SKM-1 treated with dmso at 0.1 percent for 144 hours (cell line): ENCODE results near the gene HAGH.
"Not testable (repeated sequence)": the region's sequence is repeated elsewhere in the genome, so short reads cannot be mapped to it uniquely, and the experiment has no call there.

Experiments
- DNase-seq: peaks from one replicate; lab custom pipeline; 2025; ENCODE audit not compliant: unreplicated experiment; lab: John Stamatoyannopoulos, UW

The HAGH gene

DNA sequence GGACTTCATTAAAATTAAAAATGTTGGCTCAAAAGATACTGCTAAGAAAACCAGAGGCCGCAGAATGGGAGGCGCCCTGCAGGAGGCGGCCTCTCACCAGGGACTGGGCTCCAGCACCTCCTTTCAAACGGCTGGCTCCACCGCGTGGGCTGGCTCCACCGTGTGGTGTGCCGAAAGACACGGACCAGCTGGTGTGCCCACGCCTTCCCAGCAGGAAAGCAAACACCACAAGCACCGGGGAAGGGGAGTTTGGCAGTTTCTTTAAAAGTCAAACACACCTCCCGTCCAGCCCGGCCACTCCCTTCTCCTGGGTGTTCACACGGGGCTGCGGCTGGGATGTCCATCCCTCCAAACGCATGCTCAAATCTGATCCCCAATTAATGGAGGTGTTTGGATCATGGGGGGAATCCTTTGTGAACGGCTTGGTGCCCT lies 13.9 kb downstream of the HAGH start:
- no peak for DNase-seq

GRCh38 chr16:1810536-1810935 lies 16.1 kb downstream of the HAGH start:
- no peak for DNase-seq

- DNase-seq: no peak
These were observed 16.5 kb downstream of the HAGH start for GRCh38 chr16:1810106-1810505.

GRCh38 chr16:1809281-1809801 lies 17.3 kb downstream of the HAGH start:
- no peak for DNase-seq

DNA sequence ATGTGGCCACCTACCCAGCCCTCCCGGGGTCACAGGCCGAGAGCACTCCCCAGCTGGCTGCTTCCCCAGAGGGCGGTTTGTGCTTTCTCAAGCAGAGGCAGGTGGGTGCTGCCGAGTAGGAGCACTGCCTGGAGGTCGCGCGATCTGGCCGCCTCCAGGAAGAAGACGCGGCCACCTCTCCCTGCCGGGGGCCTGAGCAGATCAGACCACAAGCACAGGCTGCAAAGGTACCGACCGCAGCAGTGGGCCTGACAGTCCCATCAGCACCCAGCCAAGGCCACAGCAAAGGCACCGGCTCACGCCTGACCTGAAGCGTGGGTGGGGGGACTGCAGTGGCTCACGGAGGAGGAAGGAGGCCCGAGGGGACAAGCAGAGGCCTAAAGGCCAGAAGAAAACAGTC lies 17.9 kb downstream of the HAGH start:
- no peak for DNase-seq

GRCh38 chr16:1807626-1808025 lies 19.0 kb downstream of the HAGH start:
- DNase-seq: no peak

DNA sequence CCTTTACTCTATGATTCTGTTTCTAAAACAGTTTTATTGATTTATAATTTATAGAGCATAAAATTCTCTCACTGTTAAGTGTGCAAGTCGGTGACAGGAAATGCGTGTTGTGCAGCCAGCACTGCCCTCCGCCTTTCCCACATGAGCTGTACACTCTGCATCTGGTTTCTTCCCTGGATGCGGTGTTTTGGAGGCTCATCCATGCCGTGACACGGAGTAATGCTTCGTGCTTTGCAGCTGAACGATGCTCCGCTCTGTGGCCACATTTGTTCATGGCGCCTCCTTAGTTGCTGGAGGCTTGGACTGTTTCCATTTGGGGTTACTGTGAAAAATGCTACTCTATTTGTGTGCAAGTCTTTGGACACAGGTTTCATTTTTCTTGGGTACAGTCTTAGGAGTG lies 25.9 kb downstream of the HAGH start:
- no peak for DNase-seq

- not testable (repeated sequence) for DNase-seq
These were observed 27.4 kb downstream of the HAGH start for GRCh38 chr16:1799263-1799662.

- DNase-seq: no peak
These were observed 31.5 kb downstream of the HAGH start for GRCh38 chr16:1794908-1795666.

- DNase-seq: no peak
These were observed 32.3 kb downstream of the HAGH start for GRCh38 chr16:1794221-1794871.

GRCh38 chr16:1793578-1794220 lies 32.9 kb downstream of the HAGH start, which contains the start of gene IGFALS:
IGFALS (minus strand) TSS chr16:1793705; CDS start chr16:1793652, 53 bp downstream.
- DNase-seq: no peak

DNA sequence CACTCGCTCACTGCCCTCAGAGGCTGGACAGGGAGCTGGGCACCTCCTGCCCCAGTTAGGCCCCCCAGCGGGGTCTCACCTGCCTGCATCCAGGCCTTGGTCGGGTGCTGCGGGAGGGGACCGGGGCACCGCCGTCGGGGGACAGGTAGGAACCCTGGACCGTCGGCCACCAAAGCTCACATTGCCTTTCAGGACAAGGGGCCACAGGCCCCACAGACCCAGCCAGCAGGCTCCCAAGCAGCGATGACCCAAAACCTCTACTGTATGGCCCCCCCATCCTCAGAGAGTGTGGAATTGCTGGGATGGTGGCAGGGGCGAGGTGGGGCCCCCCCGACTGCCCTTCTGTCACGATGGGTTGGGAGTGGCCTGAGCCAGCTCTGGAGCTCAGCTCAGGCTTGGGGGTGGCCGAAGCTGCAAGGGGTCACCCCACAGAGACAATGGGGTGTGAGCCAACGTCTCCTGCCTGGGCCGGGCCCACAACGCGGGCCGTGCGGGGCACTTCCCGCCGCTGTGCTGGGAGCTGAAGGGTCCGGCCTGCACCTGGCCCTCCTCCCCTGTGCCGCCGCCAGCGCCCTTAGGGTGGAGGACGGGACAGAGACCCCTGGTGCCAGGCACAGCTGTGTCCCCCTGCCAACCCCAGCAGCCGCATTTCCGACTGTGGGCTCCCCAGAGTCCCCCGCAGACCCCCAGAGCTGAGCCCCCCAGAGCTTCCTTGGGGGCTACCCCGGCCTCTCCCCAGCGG lies 33.6 kb downstream of the HAGH start:
- no peak for DNase-seq

DNA sequence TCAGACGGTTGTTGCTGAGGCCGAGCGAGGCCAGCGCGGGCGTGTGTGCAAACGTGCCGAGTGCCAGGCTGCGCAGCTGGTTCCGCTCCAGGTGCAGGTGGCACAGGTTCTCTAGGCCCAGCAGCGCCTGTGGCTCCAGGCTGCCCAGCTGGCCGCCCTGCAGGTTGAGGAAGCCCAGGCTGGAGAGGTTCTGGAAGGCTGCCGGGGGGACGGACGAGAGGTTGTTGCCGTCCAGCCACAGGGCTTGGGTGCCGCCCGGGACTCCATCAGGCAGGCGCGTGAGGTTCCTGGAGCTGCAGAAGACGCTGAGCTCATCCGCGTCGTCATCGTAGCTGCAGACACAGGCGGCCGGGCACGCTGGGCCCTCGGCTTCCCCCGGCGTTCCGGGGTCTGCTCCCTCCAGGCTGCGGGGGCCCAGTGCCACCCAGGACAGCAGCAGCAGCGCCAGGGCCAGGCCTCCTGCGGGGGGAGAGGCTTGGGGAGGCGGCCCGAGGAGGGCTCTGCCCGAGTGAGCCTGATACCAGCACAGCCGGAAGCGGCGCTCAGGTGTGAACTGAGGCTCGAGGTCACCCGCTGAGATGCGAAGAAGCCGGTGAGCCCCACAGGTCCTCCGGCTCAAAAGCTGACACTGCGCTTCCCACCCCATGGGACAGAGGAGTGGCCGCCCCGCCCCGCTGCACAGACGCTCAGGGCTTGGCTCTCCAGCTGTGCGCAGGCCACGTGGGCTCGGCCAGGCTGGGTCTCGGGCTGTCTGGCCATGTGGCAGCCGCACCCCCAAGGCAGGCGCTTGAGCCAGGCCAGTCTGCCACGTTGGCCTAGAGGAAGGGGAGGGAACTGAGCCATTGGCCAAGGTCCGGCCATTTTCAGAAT lies 34.4 kb downstream of the HAGH start:
- no peak for DNase-seq

DNA sequence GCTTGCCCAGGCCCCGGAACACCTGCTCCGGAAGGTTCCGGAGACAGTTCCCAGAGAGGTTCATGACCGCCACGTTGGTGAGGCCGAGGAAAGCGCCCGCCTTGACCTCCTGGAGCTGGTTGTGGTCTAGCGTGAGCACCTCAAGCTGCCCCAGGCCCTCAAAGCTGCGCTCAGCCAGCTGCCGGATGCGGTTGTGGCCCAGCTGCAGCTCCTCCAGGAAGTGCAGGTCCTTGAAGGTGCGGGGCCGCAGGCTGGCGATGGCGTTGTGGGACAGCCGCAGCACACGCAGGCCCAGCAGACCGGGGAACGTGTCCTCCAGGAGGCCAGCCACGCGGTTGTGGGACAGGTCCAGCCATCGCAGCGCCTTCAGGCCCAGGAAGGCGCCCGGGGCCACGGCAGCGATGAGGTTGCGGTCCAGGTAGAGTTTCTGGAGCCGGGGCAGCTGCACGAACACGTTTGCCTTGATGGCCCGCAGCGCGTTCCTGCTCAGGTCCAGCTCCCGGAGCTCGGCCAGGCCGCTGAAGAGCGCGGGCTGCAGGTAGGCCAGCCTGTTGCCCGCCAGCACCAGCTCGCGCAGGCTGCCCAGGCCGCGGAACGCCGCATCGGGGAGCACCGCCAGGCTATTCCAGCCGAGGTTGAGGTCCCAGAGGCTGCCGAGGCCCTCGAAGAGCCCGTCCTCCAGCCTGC lies 35.2 kb downstream of the HAGH start:
- DNase-seq: no peak

- no peak for DNase-seq
These were observed 35.9 kb downstream of the HAGH start for GRCh38 chr16:1790611-1791255.

GRCh38 chr16:1790261-1790610 lies 36.4 kb downstream of the HAGH start:
- DNase-seq: no peak

GRCh38 chr16:1789643-1790045 lies 37.0 kb downstream of the HAGH start:
- DNase-seq: no peak

DNA sequence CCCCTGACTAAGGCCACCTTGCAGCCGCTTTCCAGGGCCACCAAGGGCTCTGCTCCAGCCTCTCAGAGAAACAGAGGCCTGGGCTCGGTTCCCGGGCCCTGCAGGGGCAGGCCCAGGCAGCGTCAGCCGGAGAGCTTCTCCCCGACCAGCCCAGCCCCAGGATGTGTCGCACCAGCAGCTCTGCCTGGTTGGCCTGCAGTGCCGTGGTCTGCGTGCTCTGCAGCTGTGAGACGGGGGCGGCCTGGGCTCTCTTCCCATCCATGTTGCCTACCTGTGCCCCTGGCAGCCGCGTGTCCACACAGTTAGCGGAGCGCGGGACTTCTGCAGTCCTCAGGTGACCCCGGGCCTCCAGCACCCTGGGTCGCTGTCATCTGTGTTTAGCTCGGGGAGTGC lies 37.9 kb downstream of the HAGH start:
- no peak for DNase-seq

- no peak for DNase-seq
These were observed 38.4 kb downstream of the HAGH start for GRCh38 chr16:1788095-1788707.
